Liver (tissue), 9 donors: ENCODE data around the gene LBH. TPM values are rescaled to one million over a fixed set of nuclear protein-coding genes. Genes with fewer than 3 reads are reported as not detected.

ENCODE experiments used
- DNase-seq: peaks from one replicate; pipeline ENCODE4 v3.0.0-alpha.2; 2017; ENCODE audit warnings: low spot score
- H3K27ac ChIP-seq, 2 donors: one replicate each; pipeline ENCODE4 v1.7.0; 2013; ENCODE audit warnings: inconsistent platforms in 2 of 2, low read length in 2 of 2, control low read depth in 1 of 2, low read depth in 1 of 2, mild to moderate bottlenecking in 1 of 2
- H3K27me3 ChIP-seq, 4 donors: one replicate each; pipeline versions ENCODE4 v1.6.1 to v1.7.0; 2013; ENCODE audit warnings: low read length in 3 of 4, inconsistent platforms in 1 of 4, mild to moderate bottlenecking in 1 of 4, moderate library complexity in 1 of 4; ENCODE audit not compliant: control insufficient read depth in 4 of 4, insufficient read depth in 4 of 4
- H3K36me3 ChIP-seq, 4 donors: one replicate each; pipeline versions ENCODE4 v1.6.1 to v1.7.0; 2013; ENCODE audit warnings: low read length in 3 of 4, mild to moderate bottlenecking in 3 of 4, low read depth in 1 of 4, moderate library complexity in 1 of 4; ENCODE audit not compliant: control insufficient read depth in 4 of 4, insufficient read depth in 3 of 4
- H3K4me1 ChIP-seq, 4 donors: one replicate each; pipeline versions ENCODE4 v1.6.1 to v1.7.0; 2013; ENCODE audit warnings: low read length in 3 of 4, mild to moderate bottlenecking in 3 of 4, moderate library complexity in 1 of 4; ENCODE audit not compliant: control insufficient read depth in 4 of 4, insufficient read depth in 4 of 4
- H3K4me3 ChIP-seq, 3 donors: one replicate each; pipeline versions ENCODE4 v1.6.1 to v1.7.0; 2013; ENCODE audit warnings: low read length in 3 of 3, control low read depth in 1 of 3, low read depth in 1 of 3, mild to moderate bottlenecking in 1 of 3
- H3K9ac ChIP-seq, 2 donors: one replicate each; pipeline ENCODE4 v1.7.0; 2013; ENCODE audit warnings: low read length in 2 of 2, mild to moderate bottlenecking in 2 of 2, moderate library complexity in 2 of 2, control low read depth in 1 of 2, low read depth in 1 of 2
- H3K9me3 ChIP-seq, 4 donors: one replicate each; pipeline versions ENCODE4 v1.6.1 to v1.7.0; 2013; ENCODE audit warnings: low read length in 3 of 4; ENCODE audit not compliant: control insufficient read depth in 4 of 4
- EGR1 ChIP-seq, 2 donors: IDR thresholded peaks; 2 replicates each; pipeline ENCODE4 v1.6.1; 2016 to 2018; ENCODE audit warnings: antibody characterized with exemption in 2 of 2, low read depth in 2 of 2
- FOXA1 ChIP-seq: IDR thresholded peaks from 2 replicates; pipeline ENCODE4 v1.6.1; 2016; ENCODE audit warnings: antibody characterized with exemption
- FOXA2 ChIP-seq: IDR thresholded peaks from 2 replicates; pipeline ENCODE4 v1.6.1; 2016; ENCODE audit warnings: antibody characterized with exemption
- GABPA ChIP-seq, 2 donors: IDR thresholded peaks in 1 of 2; conservative IDR thresholded peaks in 1 of 2; 2 replicates each; pipeline ENCODE4 v1.6.1; 2016; ENCODE audit warnings: antibody characterized with exemption in 2 of 2, mild to moderate bottlenecking in 1 of 2, moderate library complexity in 1 of 2
- HNF4A ChIP-seq, 2 donors: conservative IDR thresholded peaks; 2 replicates each; pipeline ENCODE4 v1.6.1; 2016; ENCODE audit warnings: antibody characterized with exemption in 2 of 2, mild to moderate bottlenecking in 2 of 2
- HNF4G ChIP-seq: IDR thresholded peaks from 2 replicates; pipeline ENCODE4 v1.6.1; 2016; ENCODE audit warnings: antibody characterized with exemption
- JUND ChIP-seq, 2 donors: IDR thresholded peaks; 2 replicates each; pipeline ENCODE4 v1.6.1; 2016; ENCODE audit warnings: antibody characterized with exemption in 2 of 2
- NR2F2 ChIP-seq: IDR thresholded peaks from 2 replicates; pipeline ENCODE4 v1.6.1; 2016; ENCODE audit warnings: antibody characterized with exemption
- RAD21 ChIP-seq, 2 donors: IDR thresholded peaks; 2 replicates each; pipeline ENCODE4 v1.6.1; 2016; ENCODE audit warnings: antibody characterized with exemption in 2 of 2, mild to moderate bottlenecking in 2 of 2
- RXRA ChIP-seq, 2 donors: IDR thresholded peaks; 2 replicates each; pipeline ENCODE4 v1.6.1; 2017 to 2018; ENCODE audit warnings: antibody characterized with exemption in 2 of 2, mild to moderate bottlenecking in 1 of 2
- SP1 ChIP-seq: IDR thresholded peaks from 2 replicates; pipeline ENCODE4 v1.6.1; 2018; ENCODE audit warnings: antibody characterized with exemption, mild to moderate bottlenecking
- TAF1 ChIP-seq: conservative IDR thresholded peaks from 2 replicates; pipeline ENCODE4 v1.6.1; 2016; ENCODE audit warnings: antibody characterized with exemption, mild to moderate bottlenecking
- YY1 ChIP-seq: IDR thresholded peaks from 2 replicates; pipeline ENCODE4 v1.6.1; 2016; ENCODE audit warnings: antibody characterized with exemption, mild to moderate bottlenecking
- WGBS: extraction: QIAGEN DNeasy Blood & Tissue Kit; methylation state at CpG from one replicate; pipeline ENCODE4 v1.1.7; 2013; 5-methylcytosine and 5-hydroxymethylcytosine counted together
- polyA plus RNA-seq, 2 donors: library from polyadenylated mRNA; stranded (reverse) in 1 of 2; unstranded in 1 of 2; fragments of 200-250 nt in 1 of 2; fragments of >200 nt in 1 of 2; fragmentation: Nextera tagmentation in 1 of 2; extraction: Ambion mirVana in 1 of 2; gene quantifications; one replicate each; pipeline versions ENCODE4 v1.2.1 to v1.2.3, GENCODE V29; 2013 to 2015
- total RNA-seq, 2 donors: library from RNA; depleted of rRNA; stranded (reverse); fragments of >200 nt; gene quantifications; one replicate each; pipeline ENCODE4 v1.2.3, GENCODE V29; 2014
- TF ChIP-seq, protein P1 (sequence below): IDR thresholded peaks from 2 replicates; pipeline ENCODE4 v1.6.1; 2016; ENCODE audit warnings: antibody characterized with exemption
- TF ChIP-seq, protein P2 (sequence below): IDR thresholded peaks from 2 replicates; pipeline ENCODE4 v1.6.1; 2016; ENCODE audit warnings: antibody characterized with exemption
- TF ChIP-seq, protein P3 (sequence below): IDR thresholded peaks from 2 replicates; pipeline ENCODE4 v1.6.1; 2016; ENCODE audit warnings: antibody characterized with exemption, mild to moderate bottlenecking
- TF ChIP-seq, protein P4 (sequence below): IDR thresholded peaks from 2 replicates; pipeline ENCODE4 v1.6.1; 2016; ENCODE audit warnings: antibody characterized with exemption
- TF ChIP-seq, protein P5 (sequence below): fragments of 150-350 bp; IDR thresholded peaks from 2 replicates; pipeline ENCODE4 v1.5.1; 2017; ENCODE audit warnings: improper control_type of control experiment, low read depth, low read length; ENCODE audit not compliant: missing input control
- donor health status: healthy.
- donor health status: healthy.
- donor health status: healthy.
- donor health status: healthy.
- donor health status: healthy.

Gene LBH
- total and polyA plus RNA-seq, 4 donors, result 4.1 to 50.8 (median 9.1) TPM

DNA sequence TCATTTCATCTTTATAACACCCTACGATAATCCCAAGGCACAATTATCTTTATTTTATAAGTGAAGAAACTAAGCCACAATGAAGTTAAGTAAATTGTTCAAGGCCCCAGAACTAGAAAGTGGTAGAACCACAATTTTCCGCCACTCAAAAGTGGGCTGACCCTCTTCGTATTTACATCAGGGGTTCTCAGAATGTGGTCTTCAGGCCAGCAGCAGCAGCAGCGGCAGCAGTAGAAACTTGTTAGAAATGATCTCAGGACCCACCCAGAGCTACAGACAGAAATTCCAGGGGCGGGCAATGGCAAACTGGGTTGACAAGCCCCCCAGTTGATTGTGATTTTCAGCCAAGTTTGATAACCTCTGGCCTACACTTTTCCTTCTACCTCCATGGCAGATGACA is 62.8 kb downstream of the LBH start:
- H3K9ac ChIP-seq, result no peak overlapping the region
- no peak for DNase-seq
- TF ChIP-seq TAF1 (no peak), SP1 (no peak), JUND (IDR thresholded peaks at IDR 0.05) (no peak), RXRA (IDR thresholded peaks at IDR 0.05) (no peak), GABPA (IDR thresholded peaks at IDR 0.05 in 1 of 2, conservative IDR thresholded peaks at IDR 0.05 in 1 of 2) (no peak), FOXA2 (no peak), EGR1 (IDR thresholded peaks at IDR 0.05; ENCODE audit: low read depth in 2 of 2) (no peak), YY1 (no peak), FOXA1 (no peak), RAD21 (IDR thresholded peaks at IDR 0.05) (no peak), HNF4G (no peak), HNF4A (conservative IDR thresholded peaks at IDR 0.05) (no peak), NR2F2 (no peak)
- TF ChIP-seq, protein P1, sequence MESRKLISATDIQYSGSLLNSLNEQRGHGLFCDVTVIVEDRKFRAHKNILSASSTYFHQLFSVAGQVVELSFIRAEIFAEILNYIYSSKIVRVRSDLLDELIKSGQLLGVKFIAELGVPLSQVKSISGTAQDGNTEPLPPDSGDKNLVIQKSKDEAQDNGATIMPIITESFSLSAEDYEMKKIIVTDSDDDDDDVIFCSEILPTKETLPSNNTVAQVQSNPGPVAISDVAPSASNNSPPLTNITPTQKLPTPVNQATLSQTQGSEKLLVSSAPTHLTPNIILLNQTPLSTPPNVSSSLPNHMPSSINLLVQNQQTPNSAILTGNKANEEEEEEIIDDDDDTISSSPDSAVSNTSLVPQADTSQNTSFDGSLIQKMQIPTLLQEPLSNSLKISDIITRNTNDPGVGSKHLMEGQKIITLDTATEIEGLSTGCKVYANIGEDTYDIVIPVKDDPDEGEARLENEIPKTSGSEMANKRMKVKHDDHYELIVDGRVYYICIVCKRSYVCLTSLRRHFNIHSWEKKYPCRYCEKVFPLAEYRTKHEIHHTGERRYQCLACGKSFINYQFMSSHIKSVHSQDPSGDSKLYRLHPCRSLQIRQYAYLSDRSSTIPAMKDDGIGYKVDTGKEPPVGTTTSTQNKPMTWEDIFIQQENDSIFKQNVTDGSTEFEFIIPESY, result no peak
- TF ChIP-seq, protein P2, sequence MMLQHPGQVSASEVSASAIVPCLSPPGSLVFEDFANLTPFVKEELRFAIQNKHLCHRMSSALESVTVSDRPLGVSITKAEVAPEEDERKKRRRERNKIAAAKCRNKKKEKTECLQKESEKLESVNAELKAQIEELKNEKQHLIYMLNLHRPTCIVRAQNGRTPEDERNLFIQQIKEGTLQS, result no peak
- TF ChIP-seq, protein P3, sequence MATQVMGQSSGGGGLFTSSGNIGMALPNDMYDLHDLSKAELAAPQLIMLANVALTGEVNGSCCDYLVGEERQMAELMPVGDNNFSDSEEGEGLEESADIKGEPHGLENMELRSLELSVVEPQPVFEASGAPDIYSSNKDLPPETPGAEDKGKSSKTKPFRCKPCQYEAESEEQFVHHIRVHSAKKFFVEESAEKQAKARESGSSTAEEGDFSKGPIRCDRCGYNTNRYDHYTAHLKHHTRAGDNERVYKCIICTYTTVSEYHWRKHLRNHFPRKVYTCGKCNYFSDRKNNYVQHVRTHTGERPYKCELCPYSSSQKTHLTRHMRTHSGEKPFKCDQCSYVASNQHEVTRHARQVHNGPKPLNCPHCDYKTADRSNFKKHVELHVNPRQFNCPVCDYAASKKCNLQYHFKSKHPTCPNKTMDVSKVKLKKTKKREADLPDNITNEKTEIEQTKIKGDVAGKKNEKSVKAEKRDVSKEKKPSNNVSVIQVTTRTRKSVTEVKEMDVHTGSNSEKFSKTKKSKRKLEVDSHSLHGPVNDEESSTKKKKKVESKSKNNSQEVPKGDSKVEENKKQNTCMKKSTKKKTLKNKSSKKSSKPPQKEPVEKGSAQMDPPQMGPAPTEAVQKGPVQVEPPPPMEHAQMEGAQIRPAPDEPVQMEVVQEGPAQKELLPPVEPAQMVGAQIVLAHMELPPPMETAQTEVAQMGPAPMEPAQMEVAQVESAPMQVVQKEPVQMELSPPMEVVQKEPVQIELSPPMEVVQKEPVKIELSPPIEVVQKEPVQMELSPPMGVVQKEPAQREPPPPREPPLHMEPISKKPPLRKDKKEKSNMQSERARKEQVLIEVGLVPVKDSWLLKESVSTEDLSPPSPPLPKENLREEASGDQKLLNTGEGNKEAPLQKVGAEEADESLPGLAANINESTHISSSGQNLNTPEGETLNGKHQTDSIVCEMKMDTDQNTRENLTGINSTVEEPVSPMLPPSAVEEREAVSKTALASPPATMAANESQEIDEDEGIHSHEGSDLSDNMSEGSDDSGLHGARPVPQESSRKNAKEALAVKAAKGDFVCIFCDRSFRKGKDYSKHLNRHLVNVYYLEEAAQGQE, result no peak
- TF ChIP-seq, protein P4, sequence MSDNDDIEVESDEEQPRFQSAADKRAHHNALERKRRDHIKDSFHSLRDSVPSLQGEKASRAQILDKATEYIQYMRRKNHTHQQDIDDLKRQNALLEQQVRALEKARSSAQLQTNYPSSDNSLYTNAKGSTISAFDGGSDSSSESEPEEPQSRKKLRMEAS, result no peak
- TF ChIP-seq, protein P5, sequence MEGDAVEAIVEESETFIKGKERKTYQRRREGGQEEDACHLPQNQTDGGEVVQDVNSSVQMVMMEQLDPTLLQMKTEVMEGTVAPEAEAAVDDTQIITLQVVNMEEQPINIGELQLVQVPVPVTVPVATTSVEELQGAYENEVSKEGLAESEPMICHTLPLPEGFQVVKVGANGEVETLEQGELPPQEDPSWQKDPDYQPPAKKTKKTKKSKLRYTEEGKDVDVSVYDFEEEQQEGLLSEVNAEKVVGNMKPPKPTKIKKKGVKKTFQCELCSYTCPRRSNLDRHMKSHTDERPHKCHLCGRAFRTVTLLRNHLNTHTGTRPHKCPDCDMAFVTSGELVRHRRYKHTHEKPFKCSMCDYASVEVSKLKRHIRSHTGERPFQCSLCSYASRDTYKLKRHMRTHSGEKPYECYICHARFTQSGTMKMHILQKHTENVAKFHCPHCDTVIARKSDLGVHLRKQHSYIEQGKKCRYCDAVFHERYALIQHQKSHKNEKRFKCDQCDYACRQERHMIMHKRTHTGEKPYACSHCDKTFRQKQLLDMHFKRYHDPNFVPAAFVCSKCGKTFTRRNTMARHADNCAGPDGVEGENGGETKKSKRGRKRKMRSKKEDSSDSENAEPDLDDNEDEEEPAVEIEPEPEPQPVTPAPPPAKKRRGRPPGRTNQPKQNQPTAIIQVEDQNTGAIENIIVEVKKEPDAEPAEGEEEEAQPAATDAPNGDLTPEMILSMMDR, result no peak
- H3K36me3 ChIP-seq, result no peaks in the 10 kb centered on the region
- H3K27me3 ChIP-seq, result no peaks in the 10 kb centered on the region
- no peak overlapping the region for H3K4me3 ChIP-seq
- H3K9me3 ChIP-seq, result no peaks in the 10 kb centered on the region
- WGBS, result 92% methylated on average over 5 of the region's 5 CpGs
- H3K27ac ChIP-seq, result no peak overlapping the region
- no peaks in the 10 kb centered on the region for H3K4me1 ChIP-seq
